HG03432 (cell line): ENCODE results near the gene P2RX7.
"Not testable (repeated sequence)": the region's sequence is repeated elsewhere in the genome, so short reads cannot be mapped to it uniquely, and the experiment has no call there.

Source experiments
- ATAC-seq: cut with Tn5 transposase; IDR thresholded peaks from one replicate; pipeline ENCODE4 v1.9.1; 2021; ENCODE audit warnings: mild to moderate bottlenecking, moderate library complexity; ENCODE audit not compliant: unreplicated experiment

The P2RX7 gene

DNA sequence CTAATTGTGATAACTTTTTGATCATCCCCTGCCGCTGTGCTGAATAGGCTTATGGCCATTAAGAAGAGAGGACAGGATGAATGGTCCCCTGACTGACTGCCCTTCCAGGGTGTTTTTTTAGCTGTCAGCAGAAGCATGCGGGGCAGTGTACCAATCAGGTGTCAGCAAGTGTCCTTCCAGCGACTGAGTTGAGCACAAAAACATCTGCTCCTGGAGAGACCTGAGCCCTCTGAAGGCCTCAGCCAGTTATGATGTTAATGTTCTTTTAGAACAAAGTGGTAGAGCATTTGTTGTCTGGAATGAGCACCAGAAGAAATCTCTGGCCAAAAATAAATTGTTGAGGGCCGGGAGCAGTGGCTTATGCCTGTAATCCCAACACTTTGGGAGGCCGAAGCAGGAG, 37.5 kb downstream of the P2RX7 start:
- no peak for ATAC-seq

DNA sequence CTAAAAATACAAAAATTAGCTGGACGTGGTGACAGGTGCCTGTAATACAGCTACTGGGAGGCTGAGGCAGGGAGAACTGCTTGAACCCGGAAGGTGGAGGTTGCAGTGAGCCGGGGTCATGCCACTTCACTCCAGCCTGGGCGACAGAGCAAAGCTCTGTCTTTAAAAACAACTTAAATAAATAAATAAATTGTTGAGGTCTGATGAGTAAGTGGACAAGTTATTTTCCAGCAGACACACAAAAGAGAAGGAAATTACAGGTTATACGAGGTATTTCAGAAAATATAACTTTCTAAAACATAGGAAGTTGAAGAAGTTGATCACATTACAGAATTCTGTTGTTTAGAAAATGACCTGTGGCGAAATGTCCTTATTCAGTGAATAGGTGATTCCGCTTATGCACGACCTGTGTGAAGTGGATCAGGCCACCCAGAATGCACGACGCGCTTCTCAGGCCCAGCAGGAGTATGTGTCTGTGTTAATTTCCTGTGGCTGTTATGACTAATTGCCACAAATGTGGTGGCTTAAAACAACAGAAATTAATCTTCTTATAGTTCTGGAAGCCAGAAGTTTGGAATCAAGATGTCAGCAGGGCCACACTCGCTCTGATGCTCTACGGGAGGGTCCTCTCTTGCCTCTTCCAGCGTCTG, 38.1 kb downstream of the P2RX7 start:
- ATAC-seq = no peak

DNA sequence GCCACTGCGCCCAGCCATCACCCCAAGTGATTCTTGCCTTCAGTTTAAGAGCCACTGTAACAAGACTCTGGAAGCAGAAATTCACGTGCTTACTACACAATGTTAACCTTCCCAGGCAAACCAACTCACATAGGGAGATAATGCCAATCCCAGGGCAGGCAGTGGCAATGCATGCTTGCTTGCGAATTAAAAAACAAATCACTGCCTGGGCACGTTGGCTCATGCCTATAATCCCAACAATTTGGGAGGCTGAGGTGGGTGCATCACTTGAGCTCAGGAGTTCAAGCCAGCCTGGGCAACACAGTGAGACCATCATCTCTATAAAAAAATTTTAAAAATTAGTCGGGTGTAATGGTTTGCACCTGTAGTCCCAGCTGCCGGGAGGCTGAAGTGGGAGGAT, 39.5 kb downstream of the P2RX7 start:
- ATAC-seq = no peak

DNA sequence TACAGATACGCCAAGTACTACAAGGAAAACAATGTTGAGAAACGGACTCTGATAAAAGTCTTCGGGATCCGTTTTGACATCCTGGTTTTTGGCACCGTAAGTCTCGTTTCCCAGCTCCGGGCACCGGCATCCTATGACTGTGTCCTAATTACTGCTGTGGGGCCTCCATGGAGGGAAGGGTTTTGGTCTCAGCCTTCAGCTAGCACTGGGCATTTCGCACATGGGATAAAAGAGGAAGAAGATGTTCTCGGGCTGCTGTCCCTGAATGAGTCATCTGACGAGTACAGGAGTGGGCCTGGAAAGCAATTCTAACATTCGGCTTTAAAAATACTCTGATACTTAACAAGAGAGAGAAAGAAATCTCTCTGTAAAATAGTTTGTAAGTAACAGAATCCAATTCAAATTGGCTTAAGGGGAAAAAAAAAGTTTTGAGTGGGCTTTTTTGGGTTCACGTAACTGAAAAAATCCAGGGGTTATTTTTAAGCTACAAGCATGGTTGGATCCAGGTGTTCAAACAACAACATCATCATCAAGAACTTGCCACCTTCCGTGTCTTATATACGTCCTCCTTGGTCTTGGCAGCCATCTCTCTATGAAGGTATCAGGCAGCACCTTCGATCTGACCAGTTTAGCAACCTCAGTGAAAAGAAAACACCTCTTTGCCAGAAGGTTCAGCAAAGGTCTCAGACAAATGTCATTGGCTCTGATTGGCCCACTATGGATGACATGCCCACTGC, 42.9 kb downstream of the P2RX7 start:
- no peak for ATAC-seq

DNA sequence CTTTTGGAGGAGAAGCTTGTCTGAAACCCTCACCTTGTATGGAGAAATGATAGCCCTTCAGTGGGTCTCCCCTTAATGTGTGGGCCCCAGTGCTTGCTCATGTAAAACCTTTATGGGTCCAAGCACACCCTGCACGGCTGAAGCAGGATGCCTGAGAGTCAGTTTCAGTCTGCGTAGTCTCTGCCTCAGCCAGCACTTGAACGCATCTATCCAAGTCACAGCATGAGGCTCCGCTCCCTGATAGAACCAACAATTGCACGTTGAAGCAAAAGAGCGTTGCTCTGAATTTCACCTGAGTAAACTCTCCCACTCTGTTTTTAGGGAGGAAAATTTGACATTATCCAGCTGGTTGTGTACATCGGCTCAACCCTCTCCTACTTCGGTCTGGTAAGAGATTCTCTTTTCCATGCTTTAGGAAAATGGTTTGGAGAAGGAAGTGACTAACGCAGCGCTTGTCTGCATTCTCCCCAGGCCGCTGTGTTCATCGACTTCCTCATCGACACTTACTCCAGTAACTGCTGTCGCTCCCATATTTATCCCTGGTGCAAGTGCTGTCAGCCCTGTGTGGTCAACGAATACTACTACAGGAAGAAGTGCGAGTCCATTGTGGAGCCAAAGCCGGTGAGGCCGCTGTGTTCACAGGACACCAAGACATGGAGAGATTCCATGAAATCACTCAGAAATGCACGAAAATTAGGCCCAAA, 44.3 kb downstream of the P2RX7 start:
- ATAC-seq = no peak

DNA sequence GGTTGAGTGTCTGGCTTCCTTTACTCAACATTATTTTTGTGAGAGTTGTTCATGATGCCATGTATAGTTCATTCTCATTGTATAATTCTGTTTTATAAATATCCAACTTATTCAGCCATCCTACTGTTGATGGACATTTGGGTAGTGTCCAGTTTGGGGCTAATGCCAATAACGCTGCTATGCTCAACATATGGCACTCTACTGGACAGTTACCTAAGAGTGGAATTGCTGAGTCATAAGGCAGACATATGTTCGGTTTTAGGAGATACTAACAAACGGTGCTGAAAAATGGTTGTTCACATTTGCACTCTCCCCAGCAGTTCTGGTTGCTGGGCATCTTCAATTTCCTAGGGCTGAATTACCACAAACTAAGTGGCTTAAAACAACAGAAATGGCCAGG, 48.5 kb downstream of the P2RX7 start:
- ATAC-seq = no peak

DNA sequence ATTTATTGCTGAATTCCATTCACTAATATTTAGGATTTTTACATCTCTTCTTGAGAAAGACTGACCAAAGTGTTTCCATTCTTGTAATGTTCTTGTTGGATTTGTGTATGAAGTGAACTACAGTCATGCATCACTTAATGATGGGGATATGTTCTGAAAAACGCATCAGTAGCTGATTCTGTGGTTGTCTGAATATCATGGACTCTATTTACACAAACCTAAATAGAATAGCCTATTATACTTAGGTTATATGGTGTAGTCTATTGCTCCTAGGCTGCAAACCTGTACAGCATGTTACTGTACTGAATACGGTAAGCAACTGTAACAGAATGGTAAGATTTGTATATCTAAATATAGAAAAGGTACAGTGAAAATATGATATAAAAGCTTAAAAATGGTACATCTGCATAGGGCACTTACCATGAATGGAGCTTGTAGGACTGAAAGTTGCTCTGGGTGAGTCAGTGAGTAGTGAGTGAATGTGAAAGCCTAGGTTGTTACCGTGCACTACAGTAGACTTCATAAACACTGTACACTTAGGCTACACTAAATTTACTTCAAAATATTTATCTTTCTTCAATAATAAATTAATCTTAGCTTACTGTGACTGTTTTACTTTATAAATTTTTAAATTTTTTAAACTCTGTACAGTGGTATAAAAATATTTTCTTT, 49.7 kb downstream of the P2RX7 start:
- no peak for ATAC-seq

DNA sequence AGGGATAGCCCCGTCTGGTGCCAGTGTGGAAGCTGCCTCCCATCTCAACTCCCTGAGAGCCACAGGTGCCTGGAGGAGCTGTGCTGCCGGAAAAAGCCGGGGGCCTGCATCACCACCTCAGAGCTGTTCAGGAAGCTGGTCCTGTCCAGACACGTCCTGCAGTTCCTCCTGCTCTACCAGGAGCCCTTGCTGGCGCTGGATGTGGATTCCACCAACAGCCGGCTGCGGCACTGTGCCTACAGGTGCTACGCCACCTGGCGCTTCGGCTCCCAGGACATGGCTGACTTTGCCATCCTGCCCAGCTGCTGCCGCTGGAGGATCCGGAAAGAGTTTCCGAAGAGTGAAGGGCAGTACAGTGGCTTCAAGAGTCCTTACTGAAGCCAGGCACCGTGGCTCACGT, 51.7 kb downstream of the P2RX7 start:
- no peak for ATAC-seq

DNA sequence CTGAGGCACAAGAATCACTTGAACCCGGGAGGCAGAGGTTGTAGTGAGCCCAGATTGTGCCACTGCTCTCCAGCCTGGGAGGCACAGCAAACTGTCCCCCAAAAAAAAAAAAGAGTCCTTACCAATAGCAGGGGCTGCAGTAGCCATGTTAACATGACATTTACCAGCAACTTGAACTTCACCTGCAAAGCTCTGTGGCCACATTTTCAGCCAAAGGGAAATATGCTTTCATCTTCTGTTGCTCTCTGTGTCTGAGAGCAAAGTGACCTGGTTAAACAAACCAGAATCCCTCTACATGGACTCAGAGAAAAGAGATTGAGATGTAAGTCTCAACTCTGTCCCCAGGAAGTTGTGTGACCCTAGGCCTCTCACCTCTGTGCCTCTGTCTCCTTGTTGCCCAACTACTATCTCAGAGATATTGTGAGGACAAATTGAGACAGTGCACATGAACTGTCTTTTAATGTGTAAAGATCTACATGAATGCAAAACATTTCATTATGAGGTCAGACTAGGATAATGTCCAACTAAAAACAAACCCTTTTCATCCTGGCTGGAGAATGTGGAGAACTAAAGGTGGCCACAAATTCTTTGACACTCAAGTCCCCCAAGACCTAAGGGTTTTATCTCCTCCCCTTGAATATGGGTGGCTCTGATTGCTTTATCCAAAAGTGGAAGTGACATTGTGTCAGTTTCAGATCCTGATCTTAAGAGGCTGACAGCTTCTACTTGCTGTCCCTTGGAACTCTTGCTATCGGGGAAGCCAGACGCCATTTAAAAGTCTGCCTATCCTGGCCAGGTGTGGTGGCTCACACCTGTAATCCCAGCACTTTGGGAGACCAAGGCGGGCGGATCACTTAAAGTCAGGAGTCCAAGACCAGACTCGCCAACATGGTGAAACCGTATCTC, 52.6 kb downstream of the P2RX7 start:
- no peak for ATAC-seq

DNA sequence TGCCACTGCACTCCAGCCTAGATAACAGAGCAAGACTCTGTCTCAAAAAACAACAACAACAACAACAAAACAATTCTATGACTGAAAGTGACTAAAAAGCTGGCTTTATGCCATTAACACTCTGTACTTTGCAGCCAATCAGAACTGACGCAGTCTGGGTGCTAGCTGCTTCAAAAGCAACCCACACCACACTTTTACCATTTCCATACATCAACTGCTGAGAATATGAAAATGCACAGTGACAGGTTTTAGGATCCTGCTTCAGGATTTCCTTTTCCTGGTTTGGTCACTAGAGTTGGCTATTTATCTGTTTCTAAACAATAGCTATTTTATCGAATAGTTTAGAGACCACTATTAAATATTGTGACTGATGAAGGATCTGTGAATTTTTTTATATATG, 54.1 kb downstream of the P2RX7 start:
- ATAC-seq = no peak

DNA sequence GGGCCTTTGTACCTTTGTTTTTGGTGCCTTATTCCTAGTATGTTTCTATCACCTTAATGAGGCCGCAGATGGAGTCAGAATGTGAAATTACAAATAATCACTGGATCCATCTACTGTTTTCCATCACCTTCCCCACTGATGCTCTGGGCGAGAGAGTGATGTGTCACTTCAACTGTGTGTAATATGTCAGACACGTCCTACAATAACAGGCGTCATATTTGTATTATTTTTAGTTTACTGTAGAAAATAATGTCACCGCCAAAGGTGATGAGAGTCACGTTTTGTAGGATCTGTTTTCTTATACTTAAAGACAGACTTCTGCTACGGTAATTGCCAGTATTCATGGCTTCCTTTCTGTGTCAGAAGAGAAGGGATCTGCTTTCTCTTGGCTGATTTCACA, 54.8 kb downstream of the P2RX7 start:
- ATAC-seq = no peak

DNA sequence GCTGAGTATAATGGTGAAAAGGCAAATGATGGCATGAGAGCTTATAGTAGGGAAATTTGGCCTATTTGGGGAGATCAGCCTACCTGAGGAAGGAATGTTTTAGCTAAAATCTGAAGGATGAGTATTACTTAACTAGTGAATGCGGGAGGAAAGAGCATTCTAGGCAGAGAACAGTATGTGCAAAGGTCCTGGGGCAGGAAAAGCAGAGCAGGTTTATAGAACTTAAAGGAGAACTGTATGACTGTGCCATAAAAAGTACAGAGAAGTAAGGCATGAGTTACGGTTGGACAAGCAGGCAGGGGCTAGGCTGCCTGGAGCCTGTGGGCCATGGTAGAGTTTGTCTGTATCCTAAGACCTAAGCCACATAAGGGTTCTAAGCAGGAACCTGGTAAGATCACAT, 55.6 kb downstream of the P2RX7 start:
- no peak for ATAC-seq

DNA sequence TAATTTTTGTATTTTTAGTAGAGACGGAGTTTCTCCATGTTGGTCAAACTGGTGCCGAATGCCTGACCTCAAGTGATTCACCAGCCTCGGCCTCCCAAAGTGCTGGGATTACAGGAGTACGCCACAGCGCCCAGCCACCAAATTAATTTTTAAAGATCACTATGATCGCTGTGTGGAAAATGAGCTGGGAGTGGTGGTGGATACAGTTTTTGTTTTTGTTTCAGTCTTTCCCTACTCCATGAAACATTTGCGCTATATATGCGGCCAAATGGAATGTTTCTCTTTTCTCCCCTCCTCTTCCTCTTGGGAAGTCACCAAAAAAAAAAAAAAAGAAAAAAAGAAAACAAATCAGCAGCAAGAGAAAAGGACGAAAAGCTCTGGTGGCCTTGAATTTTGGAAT, 56.5 kb downstream of the P2RX7 start:
- no peak for ATAC-seq

DNA sequence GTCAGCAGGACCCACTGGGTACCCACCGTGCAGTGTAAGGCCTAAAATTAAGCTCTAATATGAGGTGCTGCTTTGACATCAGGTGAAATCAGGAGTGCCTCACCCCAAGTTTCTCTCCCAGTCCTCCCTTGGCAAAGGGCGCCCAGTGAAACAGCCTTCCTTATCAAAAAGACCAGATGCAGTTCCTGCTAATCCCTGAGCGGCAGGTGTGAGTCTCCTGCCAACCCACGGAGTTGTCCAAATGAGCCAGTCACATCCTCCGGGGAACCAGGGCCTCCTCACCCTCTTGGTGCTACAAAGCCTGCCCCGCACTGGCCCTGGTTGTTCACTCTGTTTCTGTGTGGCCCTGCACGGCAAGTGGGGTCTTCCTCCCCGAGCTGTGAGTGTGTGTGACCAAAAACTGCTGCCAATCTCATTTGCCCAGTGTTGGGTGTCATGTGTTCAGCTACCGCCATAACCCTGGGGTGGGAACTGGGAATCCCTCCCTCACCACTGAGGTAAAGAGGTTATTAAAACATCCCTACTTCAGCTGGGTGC, 57.0 kb downstream of the P2RX7 start:
- ATAC-seq = no peak

DNA sequence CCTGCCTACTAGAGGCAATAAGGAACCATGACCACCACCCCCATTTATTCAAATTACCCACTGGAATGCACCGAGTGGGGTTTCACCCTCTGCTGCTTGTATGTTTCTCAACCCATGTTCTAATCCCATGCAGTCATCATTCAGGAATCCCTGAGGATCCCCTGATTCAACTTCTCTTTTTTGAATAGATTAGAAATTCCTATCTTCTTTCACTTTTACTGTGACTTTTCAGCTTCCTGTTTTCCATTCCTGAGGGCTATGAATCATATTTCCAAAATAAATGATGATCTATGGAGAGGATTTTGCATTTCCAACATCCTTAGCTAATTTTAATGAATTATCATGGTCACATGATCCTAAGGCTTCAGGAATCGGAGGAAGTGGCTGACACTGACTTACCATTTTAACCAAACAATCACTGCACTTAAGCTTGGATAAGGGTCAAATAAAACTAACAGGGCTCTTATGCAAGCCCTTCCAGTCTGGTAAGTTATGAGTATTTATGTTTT, 57.9 kb downstream of the P2RX7 start:
- ATAC-seq = no peak

DNA sequence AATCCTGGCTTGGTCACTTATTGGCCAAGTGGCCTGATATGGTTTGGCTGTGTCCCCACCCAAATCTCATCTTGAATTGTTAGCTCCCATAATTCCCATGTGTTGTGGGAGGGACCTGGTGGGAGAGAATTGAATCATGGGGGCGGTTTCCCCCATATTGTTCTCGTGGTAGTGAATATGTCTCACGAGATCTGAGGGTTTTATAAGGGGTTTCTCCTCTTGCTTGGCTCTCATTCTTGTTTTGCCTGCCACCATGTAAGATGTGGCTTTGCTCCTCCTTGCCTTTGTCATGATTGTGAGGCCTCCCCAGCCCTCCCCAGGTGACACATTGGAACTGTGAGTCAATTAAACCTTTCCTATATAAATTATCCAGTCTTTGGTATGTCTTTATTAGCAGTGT, 58.5 kb downstream of the P2RX7 start:
- no peak for ATAC-seq

DNA sequence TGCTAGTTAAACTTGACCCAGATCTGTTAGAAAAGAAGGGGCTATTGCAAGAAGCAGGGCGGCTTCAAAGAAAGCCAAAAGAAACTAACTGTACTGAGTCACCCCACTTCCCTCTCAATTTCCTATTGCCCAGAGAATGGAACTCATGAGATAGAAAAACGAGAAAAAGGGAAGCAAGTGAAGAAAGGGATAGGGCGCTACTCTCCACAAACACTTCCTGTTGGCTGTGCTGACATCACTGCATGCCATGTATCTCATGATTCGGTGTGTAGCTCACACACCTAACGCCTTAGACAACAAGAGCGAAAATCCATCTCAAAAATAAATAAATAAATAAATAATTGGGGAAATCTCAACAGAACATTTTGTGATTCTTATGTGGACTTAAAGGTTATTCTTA, 64.2 kb downstream of the P2RX7 start:
- ATAC-seq = no peak

DNA sequence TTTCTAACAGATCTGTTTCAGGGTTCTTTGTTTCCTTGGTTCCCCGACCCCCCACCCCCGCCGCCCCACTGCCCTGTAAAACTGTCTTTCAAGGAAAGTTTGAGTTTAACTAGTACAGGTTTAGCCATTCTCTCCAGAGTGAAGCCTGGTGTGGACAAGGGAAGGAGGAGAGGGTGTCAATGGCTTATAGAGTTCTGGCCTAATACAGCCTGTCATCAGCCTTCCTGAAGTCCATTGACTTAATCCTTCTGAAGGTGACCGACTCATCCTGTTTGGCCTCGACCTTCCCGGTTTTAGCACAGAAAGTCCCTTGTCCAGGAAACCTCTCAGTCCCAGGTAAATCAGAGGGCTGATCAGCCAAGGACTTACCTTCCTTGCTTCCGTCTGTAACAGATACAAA, 66.3 kb downstream of the P2RX7 start:
- ATAC-seq = no peak

DNA sequence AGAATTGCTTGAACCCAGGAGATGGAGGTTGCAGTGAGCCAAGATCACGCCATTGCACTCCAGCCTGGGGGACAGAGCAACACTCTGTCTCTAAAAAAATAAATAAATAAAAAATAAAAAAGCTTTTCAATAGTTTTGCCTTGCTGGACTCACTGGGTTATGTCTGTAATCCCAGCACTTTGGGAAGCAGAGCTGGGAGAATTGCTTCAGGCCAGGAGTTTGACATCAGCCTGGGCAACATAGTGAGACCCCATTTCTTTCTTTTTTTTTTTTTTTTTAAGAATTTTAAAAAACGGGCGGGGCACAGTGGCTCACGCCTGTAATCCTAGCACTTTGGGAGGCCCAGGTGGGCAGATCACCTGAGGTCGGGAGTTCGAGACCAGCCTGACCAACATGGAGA, 68.5 kb downstream of the P2RX7 start:
- ATAC-seq = not testable (repeated sequence)
